Smooth muscle cell (in vitro differentiated cells): ENCODE results near the gene RHOT2. TPM values are rescaled to one million over a fixed set of nuclear protein-coding genes. Genes with fewer than 3 reads are reported as not detected.

Experiments
- DNase-seq: peaks from one replicate; lab custom pipeline; 2025; ENCODE audit not compliant: unreplicated experiment; lab: John Stamatoyannopoulos, UW
- H2AFZ ChIP-seq: fragments of 200-600 bp; sonication (generic); 2 replicates; pipeline ENCODE4 v1.6.0; 2016; ENCODE audit warnings: antibody characterized with exemption, low read depth, mild to moderate bottlenecking
- H3F3A ChIP-seq: fragments of 200-600 bp; sonication (generic); 2 replicates; pipeline ENCODE4 v1.6.0; 2017; ENCODE audit warnings: antibody characterized with exemption, low read depth
- H3K27ac ChIP-seq: fragments of 200-600 bp; sonication (generic); 2 replicates; pipeline ENCODE4 v1.5.1; 2016; ENCODE audit warnings: low read depth, mild to moderate bottlenecking
- H3K27me3 ChIP-seq: fragments of 200-600 bp; sonication (generic); 2 replicates; pipeline ENCODE4 v1.6.1; 2016; ENCODE audit warnings: low read depth, mild to moderate bottlenecking
- H3K36me3 ChIP-seq: fragments of 200-600 bp; sonication (generic); 2 replicates; pipeline ENCODE4 v1.5.1; 2016; ENCODE audit warnings: low read depth
- H3K4me1 ChIP-seq: fragments of 200-600 bp; sonication (generic); 2 replicates; pipeline ENCODE4 v1.5.1; 2016; ENCODE audit warnings: low read depth
- H3K4me2 ChIP-seq: fragments of 200-600 bp; sonication (generic); 2 replicates; pipeline ENCODE4 v1.6.0; 2016; ENCODE audit warnings: mild to moderate bottlenecking
- H3K4me3 ChIP-seq: fragments of 200-600 bp; sonication (generic); 2 replicates; pipeline ENCODE4 v1.5.1; 2016; ENCODE audit warnings: mild to moderate bottlenecking
- H3K79me2 ChIP-seq: fragments of 200-600 bp; sonication (generic); 2 replicates; pipeline ENCODE4 v1.6.0; 2016; ENCODE audit warnings: low read depth, mild to moderate bottlenecking
- H3K9ac ChIP-seq: fragments of 200-600 bp; sonication (generic); 2 replicates; pipeline ENCODE4 v1.6.0; 2016; ENCODE audit warnings: low read depth
- H3K9me3 ChIP-seq: fragments of 200-600 bp; sonication (generic); replicated peaks from 2 replicates; pipeline ENCODE4 v1.5.1; 2016; ENCODE audit warnings: low read depth
- H4K20me1 ChIP-seq: fragments of 200-600 bp; sonication (generic); 2 replicates; pipeline ENCODE4 v1.6.0; 2016; ENCODE audit warnings: low read depth
- WGBS: methylation state at CpG from one replicate; pipeline ENCODE4 v1.1.7; 2016; ENCODE audit warnings: low lambda C conversion rate; 5-methylcytosine and 5-hydroxymethylcytosine counted together
- polyA plus RNA-seq: library from polyadenylated mRNA; unstranded; fragments of >200 nt; fragmentation: Nextera tagmentation; extraction: Ambion mirVana; gene quantifications from 2 replicates; pipeline ENCODE4 v1.2.1, GENCODE V29; 2016
- total RNA-seq: library from RNA; depleted of rRNA; stranded (reverse); fragments of >200 nt; gene quantifications from 2 replicates; pipeline ENCODE4 v1.2.3, GENCODE V29; 2014
- TF ChIP-seq, protein P1 (sequence below): fragments of 200-600 bp; sonication (generic); IDR thresholded peaks from 2 replicates; pipeline ENCODE4 v1.5.1; 2017; ENCODE audit warnings: borderline replicate concordance, mild to moderate bottlenecking, antibody characterized with exemption; ENCODE audit not compliant: insufficient read depth, poor library complexity, severe bottlenecking

The RHOT2 gene
- total and polyA plus RNA-seq, 2 experiments from 2014 or later: 41.4 to 148 TPM

- TF ChIP-seq, protein P1, sequence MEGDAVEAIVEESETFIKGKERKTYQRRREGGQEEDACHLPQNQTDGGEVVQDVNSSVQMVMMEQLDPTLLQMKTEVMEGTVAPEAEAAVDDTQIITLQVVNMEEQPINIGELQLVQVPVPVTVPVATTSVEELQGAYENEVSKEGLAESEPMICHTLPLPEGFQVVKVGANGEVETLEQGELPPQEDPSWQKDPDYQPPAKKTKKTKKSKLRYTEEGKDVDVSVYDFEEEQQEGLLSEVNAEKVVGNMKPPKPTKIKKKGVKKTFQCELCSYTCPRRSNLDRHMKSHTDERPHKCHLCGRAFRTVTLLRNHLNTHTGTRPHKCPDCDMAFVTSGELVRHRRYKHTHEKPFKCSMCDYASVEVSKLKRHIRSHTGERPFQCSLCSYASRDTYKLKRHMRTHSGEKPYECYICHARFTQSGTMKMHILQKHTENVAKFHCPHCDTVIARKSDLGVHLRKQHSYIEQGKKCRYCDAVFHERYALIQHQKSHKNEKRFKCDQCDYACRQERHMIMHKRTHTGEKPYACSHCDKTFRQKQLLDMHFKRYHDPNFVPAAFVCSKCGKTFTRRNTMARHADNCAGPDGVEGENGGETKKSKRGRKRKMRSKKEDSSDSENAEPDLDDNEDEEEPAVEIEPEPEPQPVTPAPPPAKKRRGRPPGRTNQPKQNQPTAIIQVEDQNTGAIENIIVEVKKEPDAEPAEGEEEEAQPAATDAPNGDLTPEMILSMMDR: no peak
- peaks cover 25% of the 10 kb centered on the region for H3K4me1 ChIP-seq
- H2AFZ ChIP-seq: no peak overlapping the region
- peak overlapping the region; percentile 15 for H3K27ac ChIP-seq
- no peaks in the 10 kb centered on the region for H3K36me3 ChIP-seq
- 54% methylated on average over 7 of the region's 11 CpGs for WGBS
- no peak overlapping the region for H3K4me3 ChIP-seq
- H4K20me1 ChIP-seq: peaks cover 8% of the 10 kb centered on the region
- no peaks in the 10 kb centered on the region for H3K9me3 ChIP-seq
- no peaks in the 10 kb centered on the region for H3K27me3 ChIP-seq
- no peak overlapping the region for H3K9ac ChIP-seq
- no peaks in the 10 kb centered on the region for H3K79me2 ChIP-seq
- peaks cover 8% of the 10 kb centered on the region for H3F3A ChIP-seq
- no peak for DNase-seq
- peak overlapping the region; percentile 26 for H3K4me2 ChIP-seq
These were observed 38.1 kb upstream of the RHOT2 start for GRCh38 chr16:629833-630248.

- TF ChIP-seq, protein P1: no peak
- Histone ChIP-seq H3K27me3 (no peaks in the 10 kb centered on the region), H3K79me2 (peaks cover 4% of the 10 kb centered on the region), H3F3A (peaks cover 8% of the 10 kb centered on the region), H3K9ac (no peak overlapping the region), H3K9me3 (no peaks in the 10 kb centered on the region), H3K4me2 (peak overlapping the region; percentile 48), H3K36me3 (no peaks in the 10 kb centered on the region), H3K27ac (no peak overlapping the region), H3K4me3 (no peak overlapping the region), H2AFZ (no peak overlapping the region), H4K20me1 (peaks cover 11% of the 10 kb centered on the region), H3K4me1 (peaks cover 25% of the 10 kb centered on the region)
- DNase-seq: no peak
- WGBS: 60% methylated on average over 27 of the region's 29 CpGs
These were observed 37.6 kb upstream of the RHOT2 start for GRCh38 chr16:630249-630814.

DNA sequence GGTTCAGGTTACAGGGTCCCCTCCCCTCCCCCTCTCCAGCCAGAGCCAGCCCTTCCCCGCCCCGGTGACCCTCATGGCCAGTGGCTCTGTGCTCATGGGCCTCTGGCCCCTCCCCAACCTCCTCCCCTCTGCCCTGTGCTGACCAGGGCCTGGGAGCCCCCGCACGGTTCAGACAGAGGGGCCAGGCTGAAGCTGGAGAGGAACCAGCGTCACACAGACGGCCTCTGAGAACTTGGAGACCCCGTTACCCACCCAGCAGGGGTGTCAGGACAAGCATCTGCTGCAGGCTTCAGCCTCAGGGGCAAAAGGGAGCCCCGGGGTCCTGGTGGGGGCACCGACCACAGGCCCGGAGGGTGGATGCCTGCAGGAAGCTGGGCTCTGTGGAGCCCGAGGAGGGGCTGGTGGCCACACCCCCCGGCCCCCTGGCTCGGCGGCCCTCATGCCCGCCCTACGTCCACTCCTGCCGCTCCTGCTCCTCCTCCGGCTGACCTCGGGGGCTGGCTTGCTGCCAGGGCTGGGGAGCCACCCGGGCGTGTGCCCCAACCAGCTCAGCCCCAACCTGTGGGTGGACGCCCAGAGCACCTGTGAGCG, 37.0 kb upstream of the RHOT2 start, which contains the start of gene WFIKKN1:
Gene WFIKKN1 (plus strand): TSS at position 171 of the 591 bp plus-strand sequence. CDS start 269 bp downstream, at position 440.
- Histone ChIP-seq H3K9me3 (no peaks in the 10 kb centered on the region), H3K4me1 (peaks cover 25% of the 10 kb centered on the region), H4K20me1 (peaks cover 11% of the 10 kb centered on the region), H3K4me2 (peak within 1 kb of the TSS; percentile 48), H2AFZ (no peak within 1 kb of the TSS), H3K27ac (peak within 1 kb of the TSS; percentile 15), H3K27me3 (no peaks in the 10 kb centered on the region), H3F3A (peaks cover 8% of the 10 kb centered on the region), H3K4me3 (no peak within 1 kb of the TSS), H3K9ac (no peak within 1 kb of the TSS), H3K36me3 (no peaks in the 10 kb centered on the region), H3K79me2 (peaks cover 10% of the 10 kb centered on the region)
- TF ChIP-seq, protein P1: no peak
- DNase-seq: no peak
- WGBS: 21% methylated on average over 22 of the region's 23 CpGs
